ENCODE results near the gene TAS2R30. TPM values are rescaled to one million over a fixed set of nuclear protein-coding genes. Genes with fewer than 3 reads are reported as not detected.
"Not testable (repeated sequence)": the region's sequence is repeated elsewhere in the genome, so short reads cannot be mapped to it uniquely, and the experiment has no call there.

The TAS2R30 gene
- polyA plus RNA-seq, 5 donors: 0.22 to 0.51 (median 0.23) TPM

- DNase-seq: no peak
These were observed 4.1 kb downstream of the TAS2R30 start for GRCh38 chr12:11130382-11130781.

DNA sequence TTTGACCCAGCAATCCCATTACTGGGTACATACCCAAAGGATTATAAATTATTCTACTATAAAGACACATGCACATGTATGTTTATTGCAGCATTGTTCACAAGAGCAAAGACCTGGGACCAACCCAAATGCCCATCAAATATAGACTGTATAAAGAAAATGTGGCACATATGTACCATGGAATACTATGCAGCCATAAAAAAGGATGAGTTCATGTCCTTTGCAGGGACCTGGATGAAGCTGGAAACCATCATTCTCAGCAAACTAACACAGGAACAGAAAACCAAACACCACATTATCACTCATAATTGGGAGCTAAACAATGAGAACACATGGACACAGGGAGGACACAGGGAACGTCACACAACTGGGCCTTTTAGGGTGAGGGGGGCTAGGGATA lies 20.3 kb downstream of the TAS2R30 start:
- not testable (repeated sequence) for DNase-seq

GRCh38 chr12:11111213-11111612 lies 23.2 kb downstream of the TAS2R30 start:
- DNase-seq: not testable (repeated sequence)

GRCh38 chr12:11108862-11109261 lies 25.6 kb downstream of the TAS2R30 start:
- no peak for DNase-seq

GRCh38 chr12:11107719-11108118 lies 26.7 kb downstream of the TAS2R30 start:
- no peak for DNase-seq

DNA sequence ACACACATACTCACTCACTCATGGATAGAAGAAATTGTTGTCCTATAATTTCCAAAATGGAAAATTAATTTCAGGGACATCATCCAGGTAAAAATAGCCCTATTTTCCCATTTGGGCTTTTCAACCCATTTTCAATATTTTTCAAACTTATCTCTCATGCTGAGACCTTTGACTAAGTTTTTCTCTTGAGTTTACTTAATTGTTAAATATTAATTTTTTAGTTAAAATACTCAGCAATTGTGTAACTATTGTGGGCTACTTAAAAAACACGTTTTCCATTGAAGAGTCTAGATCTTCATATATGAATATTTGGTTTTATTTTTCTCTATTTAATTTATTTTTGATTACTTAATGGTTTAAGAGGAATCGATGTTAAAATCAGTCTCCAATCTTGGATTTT lies 28.2 kb downstream of the TAS2R30 start:
- no peak for DNase-seq

- no peak for DNase-seq
These were observed 28.9 kb downstream of the TAS2R30 start for GRCh38 chr12:11105546-11105945.

- not testable (repeated sequence) for DNase-seq
These were observed 39.5 kb downstream of the TAS2R30 start for GRCh38 chr12:11094910-11095309.

- no peak for DNase-seq
These were observed 42.3 kb downstream of the TAS2R30 start, which contains the start of gene TAS2R43 for GRCh38 chr12:11092128-11092527. Gene TAS2R43, minus strand, starts transcription at chr12:11092313. Its CDS starts 84 bp downstream, at chr12:11092229.

DNA sequence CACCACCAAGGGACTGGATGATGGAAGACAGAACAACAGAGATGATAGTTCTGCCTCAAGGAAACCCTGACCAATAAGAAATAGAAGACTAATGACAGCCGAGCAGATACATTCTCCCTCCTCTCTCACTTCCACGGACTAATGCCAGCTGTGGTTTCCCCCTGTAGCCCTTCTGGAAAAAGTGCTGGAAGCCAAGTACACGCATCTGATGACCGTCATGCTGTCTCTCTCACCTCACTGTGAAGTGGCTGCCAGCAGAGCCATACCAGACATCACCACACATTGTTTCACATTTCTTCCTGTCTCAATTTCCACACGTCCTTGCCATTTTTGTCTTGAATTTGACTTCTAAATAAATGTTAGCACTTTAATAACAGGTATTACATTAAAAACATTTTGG lies 45.2 kb downstream of the TAS2R30 start:
- DNase-seq: no peak

DNA sequence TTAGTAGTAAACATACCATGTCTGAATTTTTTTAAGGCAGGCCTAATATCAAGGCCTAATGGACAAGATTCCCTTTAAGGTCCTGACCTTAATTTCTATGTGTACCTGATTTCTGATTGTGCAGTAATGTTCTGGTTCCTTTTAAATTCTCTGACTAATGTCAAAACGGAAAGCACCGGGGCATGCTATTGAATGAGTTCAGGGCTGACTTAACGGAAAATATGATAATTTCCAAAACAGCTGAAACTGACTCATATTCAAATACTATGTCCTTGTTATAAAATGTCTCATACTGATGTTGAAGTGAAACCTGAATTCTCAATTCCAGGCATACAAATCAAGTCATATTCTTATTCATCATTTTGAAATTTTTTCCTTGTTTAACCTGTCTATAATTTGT lies 49.0 kb downstream of the TAS2R30 start:
- DNase-seq: no peak

Other genes with a start within 250 kb of the TAS2R30 start
- gene TAS2R13, start 225.1 kb downstream of the TAS2R30 start, polyA plus RNA-seq (ENCODE audit: insufficient read depth in 1 of 5, insufficient read length in 5 of 5, low replicate concordance in 1 of 5): under 1 TPM in 3 of 5 donors, not detected in 2; 0.10 to 0.30 (median 0.14) TPM
- under 1 TPM; 0.49 to 0.75 (median 0.71) TPM for gene PRH2, start 205.4 kb downstream of the TAS2R30 start, polyA plus RNA-seq (ENCODE audit: insufficient read depth in 1 of 5, insufficient read length in 5 of 5, low replicate concordance in 1 of 5)
- gene TAS2R14, start 195.4 kb downstream of the TAS2R30 start, polyA plus RNA-seq (ENCODE audit: insufficient read depth in 1 of 5, insufficient read length in 5 of 5, low replicate concordance in 1 of 5): 1 to 10 TPM; 3.6 to 6.0 (median 5.6) TPM
- gene TAS2R50, start 147.7 kb downstream of the TAS2R30 start, polyA plus RNA-seq (ENCODE audit: insufficient read depth in 1 of 5, insufficient read length in 5 of 5, low replicate concordance in 1 of 5): under 1 TPM in 3 of 5 donors, not detected in 2; 0.11 to 0.37 (median 0.26) TPM
- 1 to 10 TPM; 2.1 to 5.1 (median 3.4) TPM for gene TAS2R20, start 136.3 kb downstream of the TAS2R30 start, polyA plus RNA-seq (ENCODE audit: insufficient read depth in 1 of 5, insufficient read length in 5 of 5, low replicate concordance in 1 of 5)
- gene TAS2R19, start 112.0 kb downstream of the TAS2R30 start, polyA plus RNA-seq (ENCODE audit: insufficient read depth in 1 of 5, insufficient read length in 5 of 5, low replicate concordance in 1 of 5): 1 to 10 TPM; 1.5 to 3.4 (median 2.5) TPM
- gene TAS2R31, start 103.2 kb downstream of the TAS2R30 start, polyA plus RNA-seq (ENCODE audit: insufficient read depth in 1 of 5, insufficient read length in 5 of 5, low replicate concordance in 1 of 5): 1 to 10 TPM; 1.0 to 2.9 (median 2.1) TPM
- gene TAS2R46, start 72.3 kb downstream of the TAS2R30 start, polyA plus RNA-seq (ENCODE audit: insufficient read depth in 1 of 5, insufficient read length in 5 of 5, low replicate concordance in 1 of 5): under 1 TPM in 4 of 5 donors, not detected in 1; 0.13 to 0.43 (median 0.32) TPM
- gene TAS2R43, start 42.3 kb downstream of the TAS2R30 start, polyA plus RNA-seq (ENCODE audit: insufficient read depth in 1 of 5, insufficient read length in 5 of 5, low replicate concordance in 1 of 5): 1 to 10 TPM in 1 of 5 donors, under 1 TPM in 4; 0.27 to 1.0 (median 0.74) TPM
- 10 to 100 TPM; 11.9 to 15.3 (median 14.2) TPM for gene SMIM10L1, start 36.5 kb upstream of the TAS2R30 start, polyA plus RNA-seq (ENCODE audit: insufficient read depth in 1 of 5, insufficient read length in 5 of 5, low replicate concordance in 1 of 5)
- gene TAS2R42, start 52.3 kb upstream of the TAS2R30 start, polyA plus RNA-seq (ENCODE audit: insufficient read depth in 1 of 5, insufficient read length in 5 of 5, low replicate concordance in 1 of 5): not detected
- gene PRB3, start 135.1 kb upstream of the TAS2R30 start, polyA plus RNA-seq (ENCODE audit: insufficient read depth in 1 of 5, insufficient read length in 5 of 5, low replicate concordance in 1 of 5): under 1 TPM in 2 of 5 donors, not detected in 3; 0.16 to 0.17 TPM
- gene PRB4, start 175.8 kb upstream of the TAS2R30 start, polyA plus RNA-seq (ENCODE audit: insufficient read depth in 1 of 5, insufficient read length in 5 of 5, low replicate concordance in 1 of 5): not detected

Data from right lung (tissue), 5 donors.